Trophoblast cell (in vitro differentiated cells and primary cell): ENCODE data around the gene ZNF497.

ENCODE experiments used
- DNase-seq, 2 donors: peaks; one replicate each; pipeline ENCODE4 v3.0.0-alpha.2; 2016
- H2AFZ ChIP-seq: 2 replicates; pipeline ENCODE4 v1.6.1; 2013; ENCODE audit warnings: low read length, moderate library complexity, mild to moderate bottlenecking; ENCODE audit not compliant: insufficient read depth, poor library complexity
- H2AK5ac ChIP-seq: 2 replicates; pipeline ENCODE4 v1.6.1; 2013; ENCODE audit warnings: mild to moderate bottlenecking, low read length
- H2BK120ac ChIP-seq: 2 replicates; pipeline ENCODE4 v1.6.1; 2013; ENCODE audit warnings: low read length, mild to moderate bottlenecking, moderate library complexity; ENCODE audit not compliant: insufficient read depth, poor library complexity
- H2BK12ac ChIP-seq: 2 replicates; pipeline ENCODE4 v1.6.1; 2013; ENCODE audit warnings: mild to moderate bottlenecking, low read length, moderate library complexity
- H2BK5ac ChIP-seq: 2 replicates; pipeline ENCODE4 v1.6.1; 2013; ENCODE audit warnings: low read length, low read depth, moderate library complexity, mild to moderate bottlenecking; ENCODE audit not compliant: poor library complexity
- H3K14ac ChIP-seq: 2 replicates; pipeline ENCODE4 v1.6.1; 2013; ENCODE audit warnings: mild to moderate bottlenecking, low read length
- H3K18ac ChIP-seq: 2 replicates; pipeline ENCODE4 v1.6.1; 2013; ENCODE audit warnings: mild to moderate bottlenecking, low read length
- H3K23ac ChIP-seq: 2 replicates; pipeline ENCODE4 v1.6.1; 2013; ENCODE audit warnings: low read length
- H3K27ac ChIP-seq: 2 replicates; pipeline ENCODE4 v1.5.1; 2013; ENCODE audit warnings: low read depth, mild to moderate bottlenecking, inconsistent platforms, low read length, moderate library complexity
- H3K27me3 ChIP-seq: 2 replicates; pipeline ENCODE4 v1.6.1; 2013; ENCODE audit warnings: inconsistent platforms, mild to moderate bottlenecking, low read length, moderate library complexity; ENCODE audit not compliant: insufficient read depth
- H3K36me3 ChIP-seq, 2 experiments: 1 replicate in 1 of 2; 2 replicates in 1 of 2; pipeline ENCODE4 v1.6.1; 2013; ENCODE audit warnings: low read length in 2 of 2, mild to moderate bottlenecking in 2 of 2, moderate library complexity in 1 of 2; ENCODE audit not compliant: insufficient read depth in 2 of 2, control insufficient read depth in 1 of 2
- H3K4ac ChIP-seq: 2 replicates; pipeline ENCODE4 v1.6.1; 2013; ENCODE audit warnings: low read depth, mild to moderate bottlenecking, low read length, moderate library complexity
- H3K4me1 ChIP-seq, 2 experiments: 1 replicate in 1 of 2; 2 replicates in 1 of 2; pipeline ENCODE4 v1.6.1; 2013; ENCODE audit warnings: low read length in 2 of 2, mild to moderate bottlenecking in 2 of 2, moderate library complexity in 1 of 2; ENCODE audit not compliant: insufficient read depth in 2 of 2, control insufficient read depth in 1 of 2
- H3K4me2 ChIP-seq: 2 replicates; pipeline ENCODE4 v1.6.1; 2013; ENCODE audit warnings: inconsistent platforms, mild to moderate bottlenecking, low read length, moderate library complexity
- H3K4me3 ChIP-seq: 2 replicates; pipeline ENCODE4 v1.5.1; 2013; ENCODE audit warnings: mild to moderate bottlenecking, low read depth, low read length, inconsistent platforms
- H3K79me1 ChIP-seq: one replicate; pipeline ENCODE4 v1.6.1; 2013; ENCODE audit warnings: low read length
- H3K79me2 ChIP-seq: 2 replicates; pipeline ENCODE4 v1.6.1; 2013; ENCODE audit warnings: low read length, mild to moderate bottlenecking; ENCODE audit not compliant: control insufficient read depth, insufficient read depth, poor library complexity
- H3K9ac ChIP-seq: 2 replicates; pipeline ENCODE4 v1.6.1; 2013; ENCODE audit warnings: mild to moderate bottlenecking, low read length
- H3K9me3 ChIP-seq: 2 replicates; pipeline ENCODE4 v1.6.1; 2013; ENCODE audit warnings: low read depth, mild to moderate bottlenecking, control low read depth, inconsistent platforms, low read length; ENCODE audit not compliant: insufficient read depth
- H4K12ac ChIP-seq: 2 replicates; pipeline ENCODE4 v1.6.1; 2013; ENCODE audit warnings: low read depth, mild to moderate bottlenecking, low read length, moderate library complexity
- H4K8ac ChIP-seq: 2 replicates; pipeline ENCODE4 v1.6.1; 2013; ENCODE audit warnings: low read depth, mild to moderate bottlenecking, low read length, moderate library complexity
- H4K91ac ChIP-seq: one replicate; pipeline ENCODE4 v1.6.1; 2013; ENCODE audit warnings: low read depth, mild to moderate bottlenecking, low read length, moderate library complexity
- WGBS: extraction: QIAGEN DNeasy Blood & Tissue Kit; methylation state at CpG from one replicate; pipeline ENCODE4 v1.1.7; 2013; ENCODE audit warnings: missing lambda C conversion rate; ENCODE audit not compliant: insufficient read length, insufficient coverage; ENCODE audit errors: extremely low coverage; 5-methylcytosine and 5-hydroxymethylcytosine counted together

Gene ZNF497

GRCh38 chr19:58388175-58388526 is 25.6 kb upstream of the ZNF497 start:
- no peak overlapping the region for H2AFZ ChIP-seq
- peak overlapping the region; percentile 80 for H3K4ac ChIP-seq
- H2BK120ac ChIP-seq: no peak overlapping the region
- peak overlapping the region; percentile 63 for H3K4me2 ChIP-seq
- peaks cover 15% of the 10 kb centered on the region for H3K79me2 ChIP-seq
- H4K8ac ChIP-seq: no peak overlapping the region
- no peak overlapping the region for H3K23ac ChIP-seq
- peaks cover 15 to 25% of the 10 kb centered on the region in 2 experiments for H3K4me1 ChIP-seq
- peak overlapping the region; percentile 80 for H3K4me3 ChIP-seq
- no peak for DNase-seq
- no peak overlapping the region for H3K14ac ChIP-seq
- H2BK5ac ChIP-seq: no peak overlapping the region
- H2AK5ac ChIP-seq: no peak overlapping the region
- H3K9me3 ChIP-seq: no peaks in the 10 kb centered on the region
- peaks cover 11% of the 10 kb centered on the region for H3K79me1 ChIP-seq
- no peak overlapping the region for H4K91ac ChIP-seq
- no peak overlapping the region for H3K18ac ChIP-seq
- H3K36me3 ChIP-seq: peaks cover 22 to 33% of the 10 kb centered on the region in 2 experiments
- H3K27ac ChIP-seq: no peak overlapping the region
- H2BK12ac ChIP-seq: no peak overlapping the region
- no peak overlapping the region for H4K12ac ChIP-seq
- no CpG with 5 or more reads among the region's 3 CpGs for WGBS
- H3K9ac ChIP-seq: peak overlapping the region; percentile 60
- no peaks in the 10 kb centered on the region for H3K27me3 ChIP-seq

- no peak overlapping the region for H4K91ac ChIP-seq
- peak overlapping the region; percentile 49 for H2AK5ac ChIP-seq
- peak overlapping the region; percentile 87 for H3K9ac ChIP-seq
- peak overlapping the region; percentile 38 for H3K14ac ChIP-seq
- H3K9me3 ChIP-seq: no peaks in the 10 kb centered on the region
- peak overlapping the region; percentile 80 for H3K4me3 ChIP-seq
- peaks cover 15% of the 10 kb centered on the region for H3K79me2 ChIP-seq
- H4K8ac ChIP-seq: peak overlapping the region; percentile 1
- WGBS: no CpG with 5 or more reads among the region's 39 CpGs
- peak overlapping the region; percentile 63 for H3K4me2 ChIP-seq
- no peaks in the 10 kb centered on the region for H3K27me3 ChIP-seq
- no peak overlapping the region for H2BK5ac ChIP-seq
- peaks cover 11 to 20% of the 10 kb centered on the region in 2 experiments for H3K4me1 ChIP-seq
- H4K12ac ChIP-seq: no peak overlapping the region
- H3K36me3 ChIP-seq: peaks cover 16 to 27% of the 10 kb centered on the region in 2 experiments
- H2BK120ac ChIP-seq: no peak overlapping the region
- no peak overlapping the region for H3K18ac ChIP-seq
- H2AFZ ChIP-seq: no peak overlapping the region
- no peak overlapping the region for H3K27ac ChIP-seq
- H3K23ac ChIP-seq: no peak overlapping the region
- H3K79me1 ChIP-seq: peaks cover 11% of the 10 kb centered on the region
- peak overlapping the region; percentile 80 for H3K4ac ChIP-seq
- no peak overlapping the region for H2BK12ac ChIP-seq
- DNase-seq: no peak
Measured at GRCh38 chr19:58387338-58388174, 25.0 kb upstream of the ZNF497 start.

- peaks cover 11% of the 10 kb centered on the region for H3K79me1 ChIP-seq
- H3K4ac ChIP-seq: peak within 1 kb of the TSS; percentile 80
- H3K4me3 ChIP-seq: peak within 1 kb of the TSS; percentile 80
- H2BK12ac ChIP-seq: no peak within 1 kb of the TSS
- H3K27me3 ChIP-seq: no peaks in the 10 kb centered on the region
- peaks cover 15 to 25% of the 10 kb centered on the region in 2 experiments for H3K4me1 ChIP-seq
- no peak within 1 kb of the TSS for H3K23ac ChIP-seq
- H3K79me2 ChIP-seq: peaks cover 15% of the 10 kb centered on the region
- peak within 1 kb of the TSS; percentile 99 for H3K9ac ChIP-seq
- H2AK5ac ChIP-seq: peak within 1 kb of the TSS; percentile 56
- peak within 1 kb of the TSS; percentile 96 for H3K18ac ChIP-seq
- DNase-seq: peak; percentile 98 to 99
- peak within 1 kb of the TSS; percentile 98 for H4K91ac ChIP-seq
- H3K4me2 ChIP-seq: peak within 1 kb of the TSS; percentile 63
- H4K8ac ChIP-seq: peak within 1 kb of the TSS; percentile 95
- peak within 1 kb of the TSS; percentile 77 for H2AFZ ChIP-seq
- H3K27ac ChIP-seq: peak within 1 kb of the TSS; percentile 97
- H3K36me3 ChIP-seq: peaks cover 13 to 21% of the 10 kb centered on the region in 2 experiments
- H2BK5ac ChIP-seq: peak within 1 kb of the TSS; percentile 81
- no CpG with 5 or more reads among the region's 64 CpGs for WGBS
- peak within 1 kb of the TSS; percentile 95 for H4K12ac ChIP-seq
- peak within 1 kb of the TSS; percentile 94 for H3K14ac ChIP-seq
- H2BK120ac ChIP-seq: peak within 1 kb of the TSS; percentile 70
- no peaks in the 10 kb centered on the region for H3K9me3 ChIP-seq
Measured at GRCh38 chr19:58386576-58387337, 24.2 kb upstream of the ZNF497 start, which contains the start of gene RPS5. Gene RPS5, plus strand, starts transcription at chr19:58387269. Its CDS starts 869 bp downstream, at chr19:58388138.

GRCh38 chr19:58385891-58386575 is 23.5 kb upstream of the ZNF497 start:
- no peaks in the 10 kb centered on the region for H3K9me3 ChIP-seq
- no CpG with 5 or more reads among the region's 36 CpGs for WGBS
- peaks cover 18 to 28% of the 10 kb centered on the region in 2 experiments for H3K4me1 ChIP-seq

More at GRCh38 chr19:58385891-58386575, 23.5 kb upstream of the ZNF497 start:
- Histone ChIP-seq H3K23ac (no peak overlapping the region), H4K12ac (peak overlapping the region; percentile 95), H3K4ac (peak overlapping the region; percentile 23), H3K27ac (peak overlapping the region; percentile 97), H2BK12ac (no peak overlapping the region), H3K79me2 (peaks cover 15% of the 10 kb centered on the region), H3K14ac (peak overlapping the region; percentile 94), H4K91ac (peak overlapping the region; percentile 98), H3K9ac (peak overlapping the region; percentile 99), H3K27me3 (no peaks in the 10 kb centered on the region), H3K4me3 (peak overlapping the region; percentile 80), H4K8ac (peak overlapping the region; percentile 95), H2BK120ac (peak overlapping the region; percentile 70), H2BK5ac (peak overlapping the region; percentile 81), H3K18ac (peak overlapping the region; percentile 96), H3K4me2 (peak overlapping the region; percentile 63), H3K79me1 (peaks cover 11% of the 10 kb centered on the region), H2AFZ (peak overlapping the region; percentile 77), H2AK5ac (peak overlapping the region; percentile 56), H3K36me3 (peaks cover 8 to 17% of the 10 kb centered on the region in 2 experiments)
- DNase-seq: no peak
